K562 (cell line): ENCODE data around the gene SLC25A48. TPM values are rescaled to one million over a fixed set of nuclear protein-coding genes. Genes with fewer than 3 reads are reported as not detected.

Source experiments
- ATAC-seq: fragments of 200-7000 bp; cut with Tn5 transposase; 3 replicates; pipeline ENCODE4 v1.9.1; 2020; ENCODE audit warnings: moderate library complexity
- BruUV-seq: library from RNA; stranded (reverse); fragments of 400-500 nt; replicated peaks from 2 replicates; lab custom pipeline; 2021; lab: Mats Ljungman, UMichigan
- CTCF ChIA-PET: fragments of 300-600 bp; formaldehyde crosslinking; extraction: SDS; loops from one replicate; lab custom pipeline; 2021; ENCODE audit warnings: low intra/inter-chr PET ratio; lab: Yijun Ruan, JAX
- POLR2A ChIA-PET: fragments of 300-600, 350-650 bp; sonication (Branson Sonifier 250); formaldehyde crosslinking; extraction: SDS; loops from one replicate; lab custom pipeline; 2021; ENCODE audit warnings: antibody characterized with exemption, inconsistent platforms; lab: Yijun Ruan, JAX
- DNase-seq, 4 experiments: peaks; one replicate each; pipeline versions ENCODE4 v3.0.0 to v3.0.0-alpha.2; 2011 to 2018; ENCODE audit warnings: low spot score in 3 of 4, mixed read lengths in 3 of 4; ENCODE audit errors: extremely low read depth in 1 of 4
- FAIRE-seq: peaks from 2 replicates; lab custom pipeline; 2011; peaks lifted over from hg19 to GRCh38; lab: Jason Lieb, UNC
- H2AFZ ChIP-seq: 2 replicates; pipeline ENCODE4 v1.6.0; 2011; ENCODE audit warnings: low read depth, low read length, control low read depth, inconsistent platforms
- H3K27ac ChIP-seq: fragments of 200-600 bp; 3 replicates; pipeline ENCODE4 v1.8.0; 2011; ENCODE audit warnings: low read depth, mild to moderate bottlenecking, control low read depth, inconsistent platforms, low read length, moderate library complexity, mixed read lengths; ENCODE audit errors: extremely low read depth
- H3K27me3 ChIP-seq, 2 experiments: fragments of 300-600 bp in 1 of 2; 2 replicates in 1 of 2; 3 replicates in 1 of 2; pipeline versions ENCODE4 v1.6.0 to v1.8.0; 2011; ENCODE audit warnings: inconsistent platforms in 2 of 2, low read length in 2 of 2, mild to moderate bottlenecking in 1 of 2, mixed read lengths in 1 of 2, moderate library complexity in 1 of 2; ENCODE audit not compliant: control insufficient read depth in 2 of 2, insufficient read depth in 2 of 2
- H3K36me3 ChIP-seq: fragments of 300-600 bp; 3 replicates; pipeline ENCODE4 v1.8.0; 2011; ENCODE audit warnings: mild to moderate bottlenecking, low read length, inconsistent platforms; ENCODE audit not compliant: control insufficient read depth, insufficient read depth
- H3K4me1 ChIP-seq, 2 experiments: fragments of 200-600 bp in 1 of 2; replicated peaks in 1 of 2; 2 replicates in 1 of 2; 3 replicates in 1 of 2; pipeline versions ENCODE4 v1.5.1 to v1.8.0; 2011; ENCODE audit warnings: inconsistent platforms in 2 of 2, low read length in 2 of 2, mild to moderate bottlenecking in 1 of 2, mixed read lengths in 1 of 2, moderate library complexity in 1 of 2; ENCODE audit not compliant: control insufficient read depth in 2 of 2, insufficient read depth in 2 of 2
- H3K4me2 ChIP-seq: 2 replicates; pipeline ENCODE4 v1.6.1; 2011; ENCODE audit warnings: low read length, control low read depth, inconsistent platforms, mixed read lengths; ENCODE audit not compliant: insufficient read depth
- H3K4me3 ChIP-seq: fragments of 200-600 bp; sonication (generic), shearing (Covaris generic); 2 replicates; pipeline ENCODE4 v1.5.1; 2016; ENCODE audit warnings: control low read depth, inconsistent platforms
- H3K79me2 ChIP-seq: fragments of 200-600 bp; 3 replicates; pipeline ENCODE4 v1.8.0; 2011; ENCODE audit warnings: low read length, inconsistent platforms; ENCODE audit not compliant: control insufficient read depth, insufficient read depth
- H3K9ac ChIP-seq, 2 experiments: 2 replicates each; pipeline versions ENCODE4 v1.6.0 to v1.6.1; 2011; ENCODE audit warnings: low read depth in 2 of 2, low read length in 2 of 2, control low read depth in 1 of 2, inconsistent platforms in 1 of 2, mild to moderate bottlenecking in 1 of 2, mixed read lengths in 1 of 2; ENCODE audit not compliant: insufficient read depth in 1 of 2
- H3K9me1 ChIP-seq: one replicate; pipeline ENCODE4 v1.6.0; 2011; ENCODE audit warnings: inconsistent platforms, mild to moderate bottlenecking, low read length, moderate library complexity; ENCODE audit not compliant: control insufficient read depth, insufficient read depth
- H3K9me3 ChIP-seq: replicated peaks from 2 replicates; pipeline ENCODE4 v1.5.1; 2011; ENCODE audit warnings: low read depth, low read length, inconsistent platforms; ENCODE audit not compliant: control insufficient read depth, insufficient read depth
- H4K20me1 ChIP-seq: replicated peaks from 2 replicates; pipeline ENCODE4 v1.6.1; 2011; ENCODE audit warnings: low read length, inconsistent platforms, mixed read lengths; ENCODE audit not compliant: control insufficient read depth, insufficient read depth
- CC2D1A ChIP-seq: fragments of 450-650 bp; IDR thresholded peaks from 2 replicates; pipeline ENCODE4 v1.6.1; 2017; ENCODE audit warnings: mild to moderate bottlenecking
- CHD7 ChIP-seq: fragments of 200-600 bp; sonication (generic); IDR thresholded peaks from one replicate; pipeline ENCODE4 v1.6.1; 2012; ENCODE audit warnings: mild to moderate bottlenecking, low read depth, low read length, inconsistent platforms
- DEAF1 ChIP-seq: fragments of 450-650 bp; formaldehyde crosslinking; IDR thresholded peaks from 2 replicates; pipeline ENCODE4 v1.4.0; 2020; ENCODE audit warnings: mild to moderate bottlenecking, moderate library complexity
- MAFF ChIP-seq: IDR thresholded peaks from 2 replicates; pipeline ENCODE4 v1.6.1; 2012; ENCODE audit warnings: low read length, improper control_type of control experiment
- RAD21 ChIP-seq, 2 experiments: fragments of 250-450 bp in 1 of 2; fragments of 450-650 bp in 1 of 2; sonication (Bioruptor Pico) in 1 of 2; formaldehyde crosslinking in 1 of 2; IDR thresholded peaks in 1 of 2; conservative IDR thresholded peaks in 1 of 2; 2 replicates each; pipeline versions ENCODE4 v1.4.0 to v1.8.0; 2020 to 2022; ENCODE audit warnings: mild to moderate bottlenecking in 2 of 2, moderate library complexity in 1 of 2
- STAG1 ChIP-seq: sonication (generic); formaldehyde crosslinking; IDR thresholded peaks from 2 replicates; pipeline ENCODE4 v1.5.0; 2020; ENCODE audit warnings: missing genetic modification reagents, borderline replicate concordance
- WGBS: fragments of 100-300 bp; shearing (Covaris generic); methylation state at CpG from one replicate; pipeline ENCODE4 v1.1.6; 2016; ENCODE audit warnings: low coverage, mixed read lengths; ENCODE audit not compliant: insufficient coverage; ENCODE audit errors: missing lambda C conversion rate; 5-methylcytosine and 5-hydroxymethylcytosine counted together
- in situ Hi-C: fragments of 300-500 bp; cut with MboI; formaldehyde crosslinking; loops from 4 replicates; pipeline ENCODE4 v1.15.0; 2018; ENCODE audit warnings: inconsistent platforms, mixed read lengths
- intact Hi-C: fragments of 100-400 bp; cut with micrococcal nuclease; formaldehyde crosslinking; loops from 2 replicates; pipeline ENCODE4 v1.14.2; 2022
- polyA plus RNA-seq, 8 experiments: library from polyadenylated mRNA; depleted of rRNA in 4 of 8; stranded (reverse) in 5 of 8; unstranded in 3 of 8; fragments of >200 nt; fragmentation: Nextera tagmentation in 2 of 8; fragmentation: Illumina TruSeq in 1 of 8; extraction: Ambion mirVana in 2 of 8; extraction: Trizol in 1 of 8; gene quantifications; 2 replicates each; pipeline versions ENCODE4 v1.2.1 to v1.2.3, GENCODE V29; 2011 to 2014; ENCODE audit warnings: inconsistent platforms in 1 of 8, missing spikeins in 1 of 8
- total RNA-seq, 7 experiments: library from RNA; depleted of rRNA in 6 of 7; stranded (reverse); fragments of >200 nt in 6 of 7; fragmentation: Illumina TruSeq in 2 of 7; extraction: Trizol in 2 of 7; gene quantifications; 2 replicates each; pipeline versions ENCODE4 v1.2.1 to v1.2.3, GENCODE V29; 2011 to 2021; ENCODE audit warnings: low replicate concordance in 1 of 7

The SLC25A48 gene
- total and polyA plus RNA-seq, 9 of the 15 experiments (the other 6 are each of a cell fraction or from before 2014, with no cell fraction given), result 0.08 to 0.35 (median 0.23) TPM; not detected in 1

- H3K9me3 ChIP-seq, result no peaks in the 10 kb centered on the region
- WGBS, result under 1% methylated on average over 8 of the region's 8 CpGs
- peaks cover 0 to 18% of the 10 kb centered on the region in 2 experiments; a peak in 4 of 5 replicates for H3K27me3 ChIP-seq
- H3K79me2 ChIP-seq, result no peaks in the 10 kb centered on the region
- peaks cover 9% of the 10 kb centered on the region; the same call in 1 of the 2 replicates for H4K20me1 ChIP-seq
- peak; percentile 85 for FAIRE-seq
- ChIA-PET CTCF (interaction anchor here (0.6 to 2.0 kb wide), 4 partner anchors 56 to 325 kb away, joined by 3 to 14 read pairs (median 9); no protein-coding TSS in a partner anchor), POLR2A (no interaction called here)
- ATAC-seq, result peak; percentile 99
- no peak overlapping the region for H3K4me3 ChIP-seq
- no peaks in the 10 kb centered on the region for H3K4me1 ChIP-seq
- no peak overlapping the region for H3K4me2 ChIP-seq
- intact Hi-C loops, result loop anchor here (1.0 to 5.0 kb wide), 3 partner anchors 55 to 325 kb away; no protein-coding TSS in a partner anchor
- no peak overlapping the region for H3K27ac ChIP-seq
- no peak overlapping the region for H2AFZ ChIP-seq
- H3K36me3 ChIP-seq, result no peaks in the 10 kb centered on the region
- no peak overlapping the region for H3K9ac ChIP-seq
- H3K9me1 ChIP-seq, result no peaks in the 10 kb centered on the region
- BruUV-seq, result no TSS peak
- in situ Hi-C loops, result loop anchor here (5.0 kb wide), 2 partner anchors 175 to 325 kb away; no protein-coding TSS in a partner anchor
- peak; percentile 67 to 79 (median 70) for DNase-seq
- peak; percentile 80 for TF ChIP-seq DEAF1 (CRISPR knock-in tag)
- no peak for TF ChIP-seq MAFF
- TF ChIP-seq CC2D1A, result peak; percentile 67; the same call in 1 of the 2 replicates
- no peak for TF ChIP-seq CHD7
- TF ChIP-seq RAD21 (CRISPR knock-in tag; conservative IDR thresholded peaks at IDR 0.05 in 1 of 2, IDR thresholded peaks at IDR 0.05 in 1 of 2), result peak; percentile 84 to 92
- TF ChIP-seq STAG1 (CRISPR knock-in tag), result peak; percentile 82; the same call in 1 of the 2 replicates
Measured at GRCh38 chr5:135887447-135887864, 53.0 kb downstream of the SLC25A48 start.
